A172 (cell line): Measurements from ENCODE around the gene STRIP2. TPM values are rescaled to one million over a fixed set of nuclear protein-coding genes. Genes with fewer than 3 reads are reported as not detected.
"Not testable (repeated sequence)": the region's sequence is repeated elsewhere in the genome, so short reads cannot be mapped to it uniquely, and the experiment has no call there.

Experiments used
- DNase-seq: peaks from one replicate; pipeline ENCODE4 v3.0.0-alpha.2; 2015; ENCODE audit warnings: low spot score
- total RNA-seq: library from RNA; depleted of rRNA; stranded (reverse); fragments of >200 nt; shearing (Covaris generic); gene quantifications from 2 replicates; pipeline ENCODE4 v1.2.3, GENCODE V29; 2014

Gene STRIP2
- total RNA-seq, 1 experiment from 2014 or later, result 6.3 TPM

GRCh38 chr7:129453510-129454248, 19.4 kb downstream of the STRIP2 start:
- no peak for DNase-seq

DNA sequence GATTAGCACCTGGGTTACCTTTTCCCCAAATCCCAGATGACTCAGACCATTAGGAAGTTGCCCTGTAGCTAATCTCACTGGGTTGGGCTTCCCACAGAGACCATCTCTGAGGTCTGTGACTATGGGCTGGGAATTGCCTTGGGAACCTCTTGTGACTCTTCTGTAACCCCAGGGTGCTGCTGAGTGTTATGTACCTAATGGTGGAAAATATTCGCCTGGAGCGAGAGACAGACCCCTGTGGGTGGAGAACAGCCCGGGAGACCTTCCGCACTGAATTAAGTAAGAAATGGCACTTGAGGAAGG, 20.0 kb downstream of the STRIP2 start:
- no peak for DNase-seq

GRCh38 chr7:129456421-129456820, 22.2 kb downstream of the STRIP2 start:
- no peak for DNase-seq

GRCh38 chr7:129457101-129457500, 22.9 kb downstream of the STRIP2 start:
- DNase-seq, result no peak

GRCh38 chr7:129458171-129458570, 23.9 kb downstream of the STRIP2 start:
- DNase-seq, result no peak

DNA sequence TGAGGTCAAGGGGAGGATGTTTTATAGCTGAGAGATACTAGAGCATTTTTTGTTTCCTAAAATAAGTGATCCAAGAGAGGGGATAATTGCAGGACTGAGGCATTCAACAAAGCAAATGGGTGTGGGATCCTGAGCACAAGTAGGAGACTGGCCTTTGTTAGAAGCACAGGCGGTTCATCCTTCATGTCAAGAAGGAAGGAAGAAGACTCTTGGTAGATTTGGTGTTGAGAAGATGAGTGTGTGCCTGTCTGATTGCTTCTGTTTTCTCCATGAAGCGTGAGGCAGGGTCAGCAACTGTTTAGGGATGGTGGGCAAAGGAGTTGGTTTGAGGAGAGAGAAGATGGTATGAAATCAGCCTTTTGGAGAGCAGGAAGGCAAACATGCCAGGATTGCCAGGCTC, 27.6 kb downstream of the STRIP2 start:
- no peak for DNase-seq

DNA sequence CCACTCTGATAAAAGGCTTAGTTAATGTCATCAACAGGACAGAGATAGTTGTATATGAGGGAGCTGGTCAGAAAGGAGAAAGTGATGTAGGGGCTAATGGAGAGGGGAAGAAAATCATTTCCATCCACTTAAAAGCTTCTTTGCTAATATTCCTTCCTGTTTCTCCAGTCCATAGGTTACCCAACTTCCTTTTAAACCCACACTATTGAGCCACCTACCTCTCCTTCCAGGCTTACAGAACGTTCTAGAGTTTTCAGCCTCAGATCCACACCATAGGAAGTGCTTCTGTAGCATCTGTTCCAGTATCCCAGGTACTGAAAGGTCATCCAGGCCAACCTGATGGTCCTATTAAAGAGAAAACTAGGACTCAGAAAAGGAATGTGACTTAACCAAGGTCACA, 28.2 kb downstream of the STRIP2 start:
- no peak for DNase-seq

- no peak for DNase-seq
Measured at GRCh38 chr7:129464194-129464593, 30.0 kb downstream of the STRIP2 start.

GRCh38 chr7:129465080-129465479, 30.8 kb downstream of the STRIP2 start:
- DNase-seq, result no peak

GRCh38 chr7:129466796-129467195, 32.6 kb downstream of the STRIP2 start:
- no peak for DNase-seq

GRCh38 chr7:129468087-129468486, 33.9 kb downstream of the STRIP2 start:
- DNase-seq, result no peak

DNA sequence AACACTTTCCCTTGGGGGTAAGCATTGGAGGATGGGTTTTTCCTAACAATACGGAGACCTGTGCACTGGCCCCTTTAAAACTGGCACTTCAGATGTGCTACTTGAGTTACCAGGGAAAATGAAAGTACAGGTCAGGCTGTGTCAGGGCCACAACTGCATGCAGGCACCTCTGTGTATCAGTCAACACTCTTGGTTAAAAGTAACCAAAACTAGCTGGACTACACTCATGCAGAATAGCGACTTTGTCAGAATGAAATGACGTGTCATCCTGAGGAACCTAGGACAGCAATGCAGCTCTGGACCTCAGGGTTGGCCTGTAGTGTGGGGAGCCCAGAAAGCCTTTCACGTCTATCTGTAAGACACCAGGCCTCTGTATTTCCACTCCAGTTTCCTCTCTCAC, 34.3 kb downstream of the STRIP2 start:
- DNase-seq, result no peak

DNA sequence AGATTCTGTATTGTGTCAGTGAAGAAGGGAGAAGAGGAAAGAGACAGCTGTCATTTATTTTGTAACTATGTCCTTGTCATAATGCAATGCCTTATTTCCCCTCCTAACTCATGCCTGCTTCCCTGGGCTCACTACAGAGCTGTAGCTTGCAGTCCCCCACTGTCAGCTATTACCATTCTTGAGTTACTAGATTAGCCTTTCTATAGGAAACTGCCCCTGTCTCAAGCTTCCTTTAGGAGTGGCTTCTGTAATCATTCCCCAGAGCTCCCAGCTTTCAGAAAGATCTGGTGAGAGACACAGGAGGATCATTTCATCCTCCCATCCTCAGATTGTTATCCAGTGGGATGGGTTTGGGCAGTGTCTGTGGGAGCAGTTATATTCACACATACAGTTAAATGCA, 35.7 kb downstream of the STRIP2 start:
- no peak for DNase-seq

DNA sequence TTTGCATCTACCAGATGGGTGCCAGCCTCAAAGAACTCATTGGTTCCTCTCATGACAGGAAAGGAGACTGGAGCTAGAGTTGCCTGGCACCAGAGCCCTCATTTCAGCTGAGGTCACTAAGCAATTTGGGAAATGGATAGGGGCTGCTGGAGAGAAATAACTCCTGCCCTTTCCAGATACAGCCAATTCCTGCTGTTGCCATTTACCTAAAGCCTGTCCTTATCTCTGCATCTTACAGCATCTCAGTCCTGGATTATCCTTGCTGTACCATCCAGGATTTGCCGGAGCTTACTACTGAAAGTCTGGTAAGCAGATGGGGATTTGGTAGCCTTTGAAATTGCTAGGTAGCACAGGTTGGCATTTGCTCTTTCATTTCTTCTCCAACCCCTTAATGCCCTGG, 36.2 kb downstream of the STRIP2 start:
- no peak for DNase-seq

GRCh38 chr7:129471402-129471827, 37.2 kb downstream of the STRIP2 start:
- no peak for DNase-seq

DNA sequence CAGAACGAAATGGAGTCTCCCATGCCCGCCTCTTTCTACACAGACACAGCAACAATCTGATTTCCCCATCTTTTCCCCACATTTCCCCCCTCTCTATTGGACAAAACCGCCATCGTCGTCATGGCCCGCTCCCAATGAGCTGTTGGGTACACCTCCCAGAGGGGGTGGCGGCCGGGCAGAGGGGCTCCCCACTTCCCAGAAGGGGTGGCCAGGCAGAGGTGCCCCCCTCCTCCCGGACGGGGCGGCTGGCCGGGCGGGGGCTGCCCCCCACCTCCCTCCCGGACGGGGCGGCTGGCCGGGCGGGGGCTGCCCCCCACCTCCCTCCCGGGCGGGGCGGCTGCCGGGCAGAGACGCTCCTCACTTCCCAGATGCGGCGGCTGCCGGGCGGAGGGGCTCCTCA, 41.7 kb downstream of the STRIP2 start:
- not testable (repeated sequence) for DNase-seq

DNA sequence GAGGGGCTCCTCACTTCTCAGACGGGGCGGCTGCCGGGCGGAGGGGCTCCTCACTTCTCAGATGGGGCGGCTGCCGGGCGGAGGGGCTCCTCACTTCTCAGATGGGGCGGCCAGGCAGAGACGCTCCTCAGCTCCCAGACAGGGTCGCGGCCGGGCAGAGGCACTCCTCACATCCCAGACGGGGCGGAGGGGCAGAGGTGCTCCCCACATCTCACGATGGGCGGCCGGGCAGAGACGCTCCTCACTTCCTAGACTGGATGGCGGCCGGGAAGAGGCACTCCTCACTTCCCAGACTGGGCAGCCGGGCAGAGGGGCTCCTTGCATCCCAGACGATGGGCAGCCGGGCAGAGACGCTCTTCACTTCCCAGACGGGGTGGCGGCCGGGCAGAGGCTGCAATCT, 42.2 kb downstream of the STRIP2 start:
- not testable (repeated sequence) for DNase-seq

- DNase-seq, result no peak
Measured at GRCh38 chr7:129479831-129480230, 45.6 kb downstream of the STRIP2 start.

GRCh38 chr7:129480674-129481363, 46.6 kb downstream of the STRIP2 start:
- DNase-seq, result no peak

DNA sequence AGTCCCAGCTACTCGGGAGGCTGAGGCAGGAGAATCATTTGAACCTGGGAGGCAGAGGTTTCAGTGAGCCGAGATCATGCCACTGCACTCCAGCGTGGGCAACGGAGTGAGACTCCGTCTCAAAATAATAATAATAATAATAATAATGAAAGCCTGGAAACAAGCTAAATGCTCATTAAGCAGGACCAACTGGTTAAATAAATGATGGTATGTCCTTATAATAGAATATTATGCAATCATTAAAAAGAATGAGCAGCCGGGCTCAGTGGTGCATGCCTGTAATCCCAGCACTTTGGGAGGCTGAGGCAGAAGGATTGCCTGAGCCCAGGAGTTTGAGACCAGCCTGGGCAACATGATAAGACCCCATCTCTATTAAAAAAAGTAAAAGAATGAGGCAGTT, 47.1 kb downstream of the STRIP2 start:
- not testable (repeated sequence) for DNase-seq

- no peak for DNase-seq
Measured at GRCh38 chr7:129482781-129483180, 48.5 kb downstream of the STRIP2 start.

GRCh38 chr7:129489491-129489890, 55.3 kb downstream of the STRIP2 start:
- DNase-seq, result peak; percentile 83

GRCh38 chr7:129492391-129492790, 58.2 kb downstream of the STRIP2 start:
- no peak for DNase-seq

DNA sequence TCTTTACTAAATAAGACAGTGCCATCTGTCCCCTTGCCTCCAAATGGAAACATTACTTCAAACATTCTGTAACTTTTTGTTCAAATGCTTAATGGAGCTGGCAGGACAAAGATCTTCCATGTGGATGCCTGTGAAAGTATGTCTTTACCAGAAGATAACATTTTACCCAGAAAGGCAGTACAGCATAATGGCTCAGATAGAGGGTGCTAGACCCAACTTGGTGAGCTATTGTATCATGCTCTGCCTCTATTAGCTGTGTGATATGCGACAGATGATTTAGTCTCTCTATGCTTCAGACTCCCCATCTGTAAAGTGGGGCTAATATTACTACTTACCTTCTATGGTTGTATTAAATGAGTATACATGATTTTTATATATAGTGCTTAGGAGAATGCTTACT, 59.3 kb downstream of the STRIP2 start:
- DNase-seq, result no peak
